ENCODE data around the gene SLC6A6.

SLC6A6 gene

DNA sequence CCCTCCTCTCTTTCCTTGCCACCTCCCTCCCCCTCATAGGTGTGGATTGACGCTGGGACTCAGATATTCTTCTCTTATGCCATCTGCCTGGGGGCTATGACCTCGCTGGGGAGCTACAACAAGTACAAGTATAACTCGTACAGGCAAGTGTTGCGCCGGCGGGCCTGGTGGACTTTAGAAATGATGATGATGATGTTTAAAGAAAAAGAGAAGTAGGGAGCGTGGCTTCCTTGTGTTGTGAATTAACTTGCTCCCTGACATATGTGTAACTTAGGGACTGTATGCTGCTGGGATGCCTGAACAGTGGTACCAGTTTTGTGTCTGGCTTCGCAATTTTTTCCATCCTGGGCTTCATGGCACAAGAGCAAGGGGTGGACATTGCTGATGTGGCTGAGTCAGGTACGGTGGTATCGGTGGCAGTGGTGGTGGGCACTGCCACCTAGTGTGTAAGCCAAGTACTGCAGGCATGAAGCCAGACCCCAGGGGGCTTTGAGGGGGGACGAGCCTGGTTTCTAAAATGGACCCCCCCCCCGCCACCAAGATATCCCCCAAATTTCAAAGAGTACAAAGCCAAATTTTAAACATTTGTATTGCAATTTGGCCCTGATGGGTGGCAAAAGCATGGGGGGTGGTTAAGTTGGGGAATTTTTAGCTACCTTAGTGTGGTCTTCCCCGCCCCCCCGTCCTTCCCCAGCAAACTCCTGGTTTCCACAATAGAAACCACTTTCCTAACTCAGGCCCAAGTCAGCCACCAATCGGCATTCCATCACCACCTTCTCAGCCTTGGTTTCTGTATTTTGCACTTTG lies 65.6 kb downstream of the SLC6A6 start:
- TF ChIP-seq, protein P1, sequence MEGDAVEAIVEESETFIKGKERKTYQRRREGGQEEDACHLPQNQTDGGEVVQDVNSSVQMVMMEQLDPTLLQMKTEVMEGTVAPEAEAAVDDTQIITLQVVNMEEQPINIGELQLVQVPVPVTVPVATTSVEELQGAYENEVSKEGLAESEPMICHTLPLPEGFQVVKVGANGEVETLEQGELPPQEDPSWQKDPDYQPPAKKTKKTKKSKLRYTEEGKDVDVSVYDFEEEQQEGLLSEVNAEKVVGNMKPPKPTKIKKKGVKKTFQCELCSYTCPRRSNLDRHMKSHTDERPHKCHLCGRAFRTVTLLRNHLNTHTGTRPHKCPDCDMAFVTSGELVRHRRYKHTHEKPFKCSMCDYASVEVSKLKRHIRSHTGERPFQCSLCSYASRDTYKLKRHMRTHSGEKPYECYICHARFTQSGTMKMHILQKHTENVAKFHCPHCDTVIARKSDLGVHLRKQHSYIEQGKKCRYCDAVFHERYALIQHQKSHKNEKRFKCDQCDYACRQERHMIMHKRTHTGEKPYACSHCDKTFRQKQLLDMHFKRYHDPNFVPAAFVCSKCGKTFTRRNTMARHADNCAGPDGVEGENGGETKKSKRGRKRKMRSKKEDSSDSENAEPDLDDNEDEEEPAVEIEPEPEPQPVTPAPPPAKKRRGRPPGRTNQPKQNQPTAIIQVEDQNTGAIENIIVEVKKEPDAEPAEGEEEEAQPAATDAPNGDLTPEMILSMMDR (conservative IDR thresholded peaks at IDR 0.05; ENCODE audit: low read depth, low read length): peak; percentile 89
- DNase-seq (ENCODE audit: low read depth): no peak
- H3K4me3 ChIP-seq (ENCODE audit: low read length): no peak overlapping the region

DNA sequence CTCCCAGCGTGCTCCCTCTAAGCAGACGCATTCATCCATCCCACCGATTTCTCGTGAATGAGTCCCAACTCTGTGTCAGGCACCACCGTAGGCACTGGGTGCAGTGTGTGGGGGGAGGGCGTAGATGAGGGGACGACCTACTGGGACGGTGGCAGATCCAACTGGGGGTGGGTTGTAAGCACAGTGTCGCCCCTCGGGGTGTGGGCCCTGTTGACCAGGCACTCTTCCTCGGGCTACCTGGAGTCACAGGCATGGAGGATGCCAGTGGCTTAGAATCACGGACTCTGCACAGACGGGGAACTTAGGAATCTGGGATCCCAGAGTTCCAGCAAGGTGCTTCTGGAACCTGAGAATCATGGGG lies 66.2 kb downstream of the SLC6A6 start:
- DNase-seq (ENCODE audit: low read depth): no peak
- TF ChIP-seq, protein P1 (conservative IDR thresholded peaks at IDR 0.05; ENCODE audit: low read depth, low read length): no peak
- H3K4me3 ChIP-seq (ENCODE audit: low read length): no peak overlapping the region

DNA sequence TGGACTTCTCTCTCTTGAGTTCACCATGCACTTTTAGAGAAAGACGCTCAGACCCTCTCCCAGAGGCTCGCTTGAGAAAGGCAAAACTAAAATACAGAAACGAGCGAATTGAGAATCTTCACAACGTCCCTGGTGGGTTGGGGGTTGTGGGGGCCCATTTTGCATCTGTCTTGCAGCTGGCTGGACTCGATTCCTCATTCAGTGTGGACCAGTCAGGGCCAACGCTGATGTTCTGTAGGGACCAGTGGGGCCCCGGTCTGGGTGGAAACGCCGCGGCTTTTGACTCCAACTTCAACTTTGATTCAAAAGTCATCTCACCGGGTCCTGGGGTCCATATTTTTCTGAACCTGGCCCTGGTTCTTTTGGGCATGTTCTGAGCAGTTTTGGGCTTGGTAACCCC lies 68.1 kb downstream of the SLC6A6 start:
- DNase-seq (ENCODE audit: low read depth): no peak
- H3K4me3 ChIP-seq (ENCODE audit: low read length): no peak overlapping the region
- TF ChIP-seq, protein P1 (conservative IDR thresholded peaks at IDR 0.05; ENCODE audit: low read depth, low read length): no peak

DNA sequence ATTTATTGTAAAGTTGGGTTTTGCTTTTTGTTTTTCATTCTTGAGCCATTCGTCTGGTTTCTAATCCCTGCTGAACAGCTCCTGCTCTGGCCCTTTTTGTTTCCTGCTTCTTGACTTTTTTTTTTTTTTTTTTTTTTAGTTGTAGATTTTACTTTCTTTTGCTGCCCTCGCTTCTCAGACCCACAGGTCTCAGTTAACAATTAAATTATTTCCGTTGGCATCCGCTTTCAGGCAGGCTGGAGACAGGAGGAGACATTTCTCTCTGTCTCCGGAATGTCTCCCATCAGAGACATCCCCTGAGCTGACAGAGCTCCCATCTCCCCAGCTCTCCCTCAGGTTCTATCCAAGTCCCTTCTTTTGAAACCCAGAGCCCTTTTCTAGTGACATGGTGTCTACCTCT lies 68.6 kb downstream of the SLC6A6 start:
- DNase-seq (ENCODE audit: low read depth): no peak
- TF ChIP-seq, protein P1 (conservative IDR thresholded peaks at IDR 0.05; ENCODE audit: low read depth, low read length): no peak
- no peak overlapping the region for H3K4me3 ChIP-seq (ENCODE audit: low read length)

DNA sequence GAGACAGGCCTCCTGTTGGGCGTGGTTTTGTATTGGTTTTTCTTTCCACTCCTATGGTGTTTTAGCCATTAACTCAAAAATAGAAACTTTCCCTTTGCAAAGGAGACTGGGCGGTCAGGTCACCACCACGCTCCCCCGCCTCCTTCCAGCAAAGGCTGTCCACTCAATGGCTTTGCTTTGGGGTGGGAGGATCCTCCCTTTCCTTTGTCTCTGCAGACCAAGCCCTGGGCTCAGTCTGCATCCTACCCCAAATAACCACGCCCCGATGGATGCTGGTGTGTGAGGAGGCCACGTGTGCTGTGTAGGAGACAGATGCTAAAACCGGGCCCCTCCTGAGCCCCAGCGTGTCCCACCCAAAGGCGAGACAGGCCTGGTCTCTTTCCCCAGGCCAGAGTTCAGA lies 69.3 kb downstream of the SLC6A6 start:
- no peak for DNase-seq (ENCODE audit: low read depth)
- H3K4me3 ChIP-seq (ENCODE audit: low read length): no peak overlapping the region
- TF ChIP-seq, protein P1 (conservative IDR thresholded peaks at IDR 0.05; ENCODE audit: low read depth, low read length): no peak

DNA sequence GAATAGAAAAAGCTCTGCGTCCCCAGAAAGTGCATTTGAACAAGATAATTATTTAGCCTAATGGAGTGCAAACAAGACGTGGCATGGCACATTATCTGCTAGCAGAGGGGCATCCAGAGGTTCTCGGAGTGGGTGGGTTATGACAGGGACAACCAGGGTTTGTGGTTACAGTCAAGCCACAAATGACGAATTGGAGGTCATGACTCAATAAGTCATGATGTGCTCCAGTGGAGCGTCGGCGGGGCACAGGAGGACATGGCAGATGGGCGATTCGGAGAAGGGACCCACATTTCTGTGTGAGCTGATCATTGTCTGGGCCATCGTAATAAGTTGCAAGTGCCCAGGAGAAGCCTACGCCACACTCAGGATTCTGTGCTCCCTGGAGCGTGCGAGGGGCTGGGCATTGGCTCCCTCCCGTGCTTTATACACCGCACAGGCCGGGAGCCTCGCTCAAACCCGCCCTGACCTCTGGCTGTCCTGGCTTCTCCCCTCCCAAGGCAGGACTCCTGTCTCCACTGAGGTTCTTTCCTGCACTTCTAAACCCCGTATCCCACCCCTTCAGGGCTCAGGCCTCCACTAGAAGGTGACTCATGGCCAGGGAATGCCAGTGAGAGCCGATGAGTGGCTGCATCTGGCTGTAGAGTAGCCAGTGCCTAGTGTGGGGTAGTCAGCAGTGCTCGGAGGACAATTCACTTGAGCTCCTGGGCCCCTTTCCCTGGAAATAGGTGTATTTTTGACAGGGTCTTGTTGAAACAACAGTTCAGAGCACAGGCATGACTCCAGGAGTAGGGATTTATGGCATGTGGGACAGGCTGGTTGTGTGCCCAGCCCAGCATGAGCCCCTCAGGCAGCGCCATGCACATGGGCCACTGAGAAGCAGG lies 70.3 kb downstream of the SLC6A6 start:
- peak; percentile 72 for DNase-seq (ENCODE audit: low read depth)
- TF ChIP-seq, protein P1 (conservative IDR thresholded peaks at IDR 0.05; ENCODE audit: low read depth, low read length): no peak
- H3K4me3 ChIP-seq (ENCODE audit: low read length): no peak overlapping the region

All from retinal pigment epithelial cell (primary cell).